NCI-H345 (cell line): ENCODE results near the gene PPM1E.
"Not testable (repeated sequence)": the region's sequence is repeated elsewhere in the genome, so short reads cannot be mapped to it uniquely, and the experiment has no call there.

ENCODE experiments used
- DNase-seq: peaks from one replicate; lab custom pipeline; 2025; lab: John Stamatoyannopoulos, UW

The PPM1E gene

DNA sequence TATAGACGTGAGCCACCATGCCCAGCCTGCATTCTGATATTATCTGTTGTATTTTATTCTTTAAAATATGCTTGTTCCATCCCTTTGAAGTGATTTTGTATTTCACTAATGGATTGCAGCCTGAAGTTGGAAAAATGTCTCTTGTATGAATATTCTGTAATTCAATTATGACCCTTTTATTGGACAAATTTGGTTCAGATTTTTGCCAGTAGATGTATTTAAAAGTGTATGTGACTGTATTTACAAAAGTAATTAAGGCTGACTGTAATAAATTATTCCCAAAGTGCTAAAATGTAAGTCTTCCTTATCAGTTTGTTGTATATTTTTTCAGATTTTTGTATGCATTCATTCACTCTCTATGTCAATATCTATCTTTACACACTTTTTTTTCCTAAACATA, 23.8 kb downstream of the PPM1E start:
- DNase-seq: no peak

DNA sequence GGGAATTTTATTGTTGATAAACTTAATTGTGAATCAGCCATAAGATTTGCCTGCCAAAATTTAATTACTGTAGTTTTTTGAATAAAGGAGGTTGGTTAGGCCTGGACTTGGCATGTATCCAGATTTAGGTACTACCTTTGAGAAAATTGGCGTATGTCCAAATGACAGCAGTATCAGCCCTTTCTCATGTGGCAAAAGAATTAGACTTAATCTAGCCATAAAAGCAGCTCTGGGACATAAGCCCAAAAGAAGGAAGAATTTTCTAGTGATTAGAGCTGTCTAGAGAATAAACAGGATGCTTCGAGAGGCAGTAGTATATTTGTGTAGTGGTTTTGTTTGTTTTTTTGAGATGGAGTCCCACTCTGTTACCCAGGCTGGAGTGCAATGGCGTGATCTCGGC, 27.7 kb downstream of the PPM1E start:
- peak; percentile 94 for DNase-seq

DNA sequence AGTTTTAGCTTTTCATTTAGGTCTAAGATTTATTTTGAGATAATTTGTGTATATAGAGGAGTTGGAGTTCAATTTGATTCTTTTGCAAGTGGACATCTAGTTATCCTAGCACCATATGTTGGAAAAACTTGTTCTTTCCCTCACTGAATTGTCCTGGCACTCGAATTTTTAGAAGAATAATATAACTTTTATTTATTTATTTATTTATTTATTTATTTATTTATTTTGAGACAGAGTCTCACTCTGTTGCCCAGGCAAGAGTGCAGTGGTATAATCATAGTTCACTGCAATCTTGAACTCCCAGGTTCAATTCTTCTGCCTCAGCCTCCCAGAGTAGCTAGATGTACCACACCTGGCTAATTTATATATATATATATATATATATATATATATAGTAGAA, 29.4 kb downstream of the PPM1E start:
- DNase-seq: no peak

DNA sequence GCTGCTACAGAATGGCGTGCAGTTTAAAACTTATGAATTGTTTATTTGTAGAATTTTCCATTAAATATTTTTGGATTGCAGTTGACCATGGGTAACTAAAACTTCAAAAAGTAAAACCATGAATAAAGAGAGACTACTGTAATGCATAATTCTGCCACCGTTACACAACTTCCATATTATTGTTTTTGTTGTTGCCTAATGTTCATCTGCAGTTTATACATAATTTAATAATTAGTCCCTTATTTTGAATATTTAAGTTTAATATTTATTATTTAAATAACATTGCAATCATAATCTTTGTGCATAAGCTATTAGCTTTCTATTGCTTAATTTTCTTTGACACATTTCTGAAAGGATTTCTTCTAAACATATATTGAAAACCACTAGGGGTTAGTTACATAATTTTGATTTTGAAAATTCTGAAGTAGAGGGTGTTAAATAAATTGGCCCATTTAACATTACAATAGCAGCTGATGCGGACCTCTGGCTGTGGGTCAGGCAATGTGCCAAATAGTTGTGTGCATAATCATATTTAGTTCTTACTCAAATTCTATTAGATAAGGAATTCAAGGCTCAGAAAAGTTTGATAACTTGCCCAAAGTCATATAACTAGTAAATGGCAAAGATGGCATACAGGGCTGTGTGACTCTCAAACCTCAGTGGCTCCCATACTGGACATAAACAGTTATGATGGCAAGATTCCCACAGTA, 31.1 kb downstream of the PPM1E start:
- DNase-seq: peak; percentile 20

DNA sequence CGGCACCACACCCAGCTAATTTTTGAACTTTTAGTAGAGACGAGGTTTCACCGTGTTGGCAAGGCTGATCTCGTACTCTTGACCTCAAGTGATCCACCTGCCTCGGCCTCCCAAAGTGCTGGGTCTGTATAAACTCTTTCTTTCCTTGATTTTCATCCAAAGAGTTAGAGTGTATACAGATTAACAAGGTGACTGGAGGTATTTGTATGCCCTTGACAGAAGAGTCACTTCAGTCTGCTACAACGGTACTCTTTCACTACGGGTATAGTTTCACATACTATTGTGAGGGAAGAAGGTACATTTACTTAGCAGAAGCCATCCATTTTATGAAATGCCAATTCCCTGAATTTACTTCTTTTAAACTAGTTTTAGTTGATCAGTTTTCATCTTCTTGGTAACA, 32.5 kb downstream of the PPM1E start:
- DNase-seq: peak; percentile 1

DNA sequence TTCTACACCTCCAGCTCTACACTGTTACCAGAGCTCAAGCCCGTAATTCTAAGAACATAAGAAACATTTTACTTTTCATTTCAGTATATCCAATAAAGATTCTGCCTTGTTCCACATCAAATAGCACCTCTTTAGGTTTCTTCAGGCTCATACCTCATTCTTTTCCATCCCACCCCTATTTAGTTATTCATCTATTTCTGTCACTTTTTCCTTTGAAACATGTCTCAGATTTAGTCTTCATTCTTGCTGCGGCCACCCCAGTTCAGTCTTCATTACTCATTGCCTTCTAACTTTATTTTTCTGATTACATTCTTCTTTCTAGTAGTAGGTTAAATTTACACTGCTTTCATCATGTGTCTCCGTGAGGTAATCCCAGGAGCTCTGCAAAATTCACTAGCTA, 33.5 kb downstream of the PPM1E start:
- no peak for DNase-seq

DNA sequence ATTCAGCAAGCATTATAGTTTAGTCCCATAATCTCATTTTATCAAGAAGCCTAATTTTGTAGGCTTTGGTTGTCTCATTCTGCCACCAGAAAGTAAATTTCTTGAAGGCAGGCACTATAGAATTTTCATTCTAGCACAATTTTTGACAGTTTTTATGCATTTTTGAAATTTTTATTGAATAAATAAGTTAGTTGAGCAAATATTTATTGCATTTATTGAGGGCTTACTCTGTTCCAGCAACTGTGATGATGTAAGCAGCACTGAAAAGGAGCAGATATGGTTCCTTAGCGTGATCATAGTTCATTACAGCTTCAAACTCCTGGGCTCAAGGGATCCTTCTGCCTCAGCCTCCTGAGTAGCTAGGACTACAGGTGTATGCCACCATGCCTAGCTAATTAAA, 34.2 kb downstream of the PPM1E start:
- no peak for DNase-seq

DNA sequence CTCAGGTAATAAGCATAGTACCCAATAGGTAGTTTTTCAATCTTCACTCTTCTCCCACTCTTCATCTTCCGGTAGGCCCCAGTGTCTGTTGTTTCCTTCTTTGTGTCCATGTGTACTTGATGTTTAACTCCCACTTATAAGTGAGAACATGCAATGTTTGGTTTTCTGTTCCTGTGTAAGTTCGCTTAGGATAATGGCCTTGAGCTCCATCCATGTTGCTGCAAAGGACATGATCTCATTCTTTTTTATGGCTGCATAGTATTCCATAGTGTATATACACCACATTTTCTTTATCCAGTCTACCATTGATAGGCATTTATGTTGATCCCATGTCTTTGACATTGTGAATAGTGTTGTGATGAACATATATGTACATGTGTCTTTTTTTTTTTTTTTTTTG, 38.9 kb downstream of the PPM1E start:
- DNase-seq: not testable (repeated sequence)

DNA sequence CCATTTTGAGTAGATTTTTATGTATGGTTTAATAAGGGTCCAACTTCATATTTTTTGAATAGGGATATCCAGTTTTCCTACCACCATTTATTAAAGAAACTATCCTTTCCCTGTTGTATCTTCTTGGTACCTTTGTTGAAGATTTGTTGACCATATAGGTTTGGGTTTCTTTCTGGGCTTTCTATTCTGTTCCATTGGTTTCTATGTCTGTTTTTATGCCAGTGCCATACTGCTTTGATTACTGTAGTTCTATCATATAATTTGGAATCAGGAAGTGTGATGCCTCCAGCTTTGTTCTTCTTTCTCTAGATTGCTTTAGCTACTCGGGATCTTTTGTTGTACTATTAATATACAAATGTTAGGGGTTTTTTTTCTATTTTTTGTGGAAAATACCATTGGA, 46.5 kb downstream of the PPM1E start:
- no peak for DNase-seq

DNA sequence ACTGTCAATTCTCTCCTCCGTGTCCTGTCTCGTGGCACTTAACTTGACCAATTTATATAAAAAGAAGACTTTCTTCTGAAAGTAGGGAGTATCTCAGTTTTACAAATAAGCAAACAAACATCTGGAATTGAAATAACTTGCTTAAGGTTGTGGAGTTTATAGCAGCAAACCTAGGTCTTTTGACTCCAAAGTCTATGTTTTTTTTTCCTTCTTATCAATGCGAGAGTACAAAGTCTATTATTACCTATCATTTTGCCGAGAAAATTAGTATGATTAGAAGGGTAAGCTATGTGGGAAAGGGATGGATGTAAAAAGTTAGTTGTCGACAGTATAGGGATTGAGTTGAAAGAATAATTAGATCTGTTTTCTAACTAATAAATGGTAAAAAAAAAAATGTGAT, 50.4 kb downstream of the PPM1E start:
- DNase-seq: no peak

DNA sequence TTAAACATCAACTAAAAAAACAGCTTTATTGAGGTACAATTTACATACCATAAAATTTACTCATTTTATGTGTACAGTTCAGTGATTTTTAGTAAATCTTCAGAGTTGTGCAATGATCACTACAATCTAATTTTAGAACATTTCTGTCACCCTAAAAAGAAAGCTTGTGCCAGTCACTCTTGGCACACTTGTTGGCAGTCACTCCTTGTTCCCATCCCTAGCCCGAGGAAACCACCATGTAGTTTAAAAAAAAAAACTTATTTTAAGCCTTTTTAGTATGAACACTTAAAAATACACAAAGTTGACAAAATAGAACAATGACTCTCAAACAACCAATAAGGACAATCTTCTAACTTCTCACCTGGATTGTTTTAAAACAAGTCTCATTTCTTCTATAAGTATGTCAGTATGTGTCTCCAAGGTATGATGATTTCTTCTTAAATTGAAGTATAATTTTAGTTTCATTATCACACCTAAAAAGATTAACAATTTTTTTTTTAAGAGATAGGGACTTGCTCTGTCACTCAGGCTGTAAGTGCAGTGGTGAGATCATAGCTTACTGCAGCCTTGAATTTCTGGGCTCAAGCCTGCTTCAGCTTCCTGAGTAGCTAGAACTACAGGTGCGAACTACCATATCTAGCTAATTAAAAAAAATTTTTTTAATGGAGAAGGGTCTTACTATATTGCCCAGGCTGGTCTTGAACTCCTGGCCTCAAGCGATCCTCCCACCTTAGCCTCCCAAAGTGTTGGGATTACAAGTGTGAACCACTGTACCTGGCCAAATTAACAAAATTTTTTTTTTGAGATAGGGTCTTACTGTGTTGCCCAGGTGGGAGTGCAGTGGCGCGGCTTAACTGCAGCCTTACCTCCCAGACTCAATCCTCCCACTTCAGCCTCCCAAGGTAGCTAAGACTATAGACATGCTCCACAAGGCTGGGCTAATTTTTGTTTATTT, 53.2 kb downstream of the PPM1E start:
- DNase-seq: no peak

DNA sequence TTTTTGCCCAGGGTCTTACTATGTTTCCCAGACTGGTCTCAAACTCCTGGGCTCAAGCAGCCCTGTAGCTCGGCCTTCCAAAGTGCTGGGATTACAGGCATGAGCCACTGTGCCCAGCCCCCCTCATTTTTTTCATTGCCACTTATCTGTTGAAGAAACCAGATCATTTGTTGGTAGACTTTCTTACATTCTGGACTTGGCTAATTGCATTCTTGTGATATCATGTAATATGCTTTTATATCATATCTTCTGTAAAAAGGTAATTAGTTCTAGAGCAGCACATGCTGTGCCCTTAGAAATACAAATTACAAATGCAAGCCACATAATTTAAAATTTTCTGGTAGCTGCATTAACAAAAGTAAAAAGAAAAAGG, 53.9 kb downstream of the PPM1E start:
- DNase-seq: no peak

DNA sequence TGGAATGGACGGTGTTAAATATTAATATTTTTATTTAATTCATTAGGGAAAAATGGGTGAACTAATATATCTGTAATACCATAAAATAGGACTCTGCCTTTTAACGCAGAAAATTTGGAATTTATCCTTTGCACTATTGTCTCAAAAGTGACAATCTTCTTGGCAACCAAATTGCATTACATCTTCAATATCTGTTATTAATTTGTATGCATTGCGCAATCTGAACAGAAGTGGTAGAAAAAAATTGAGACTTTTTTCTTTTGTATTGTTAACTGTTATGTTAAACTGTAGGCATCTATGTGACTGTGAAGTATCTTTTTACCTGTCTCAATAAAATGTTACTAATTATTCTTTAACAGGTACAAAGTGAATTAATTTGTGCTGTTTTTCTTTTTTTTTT, 55.6 kb downstream of the PPM1E start:
- DNase-seq: no peak

DNA sequence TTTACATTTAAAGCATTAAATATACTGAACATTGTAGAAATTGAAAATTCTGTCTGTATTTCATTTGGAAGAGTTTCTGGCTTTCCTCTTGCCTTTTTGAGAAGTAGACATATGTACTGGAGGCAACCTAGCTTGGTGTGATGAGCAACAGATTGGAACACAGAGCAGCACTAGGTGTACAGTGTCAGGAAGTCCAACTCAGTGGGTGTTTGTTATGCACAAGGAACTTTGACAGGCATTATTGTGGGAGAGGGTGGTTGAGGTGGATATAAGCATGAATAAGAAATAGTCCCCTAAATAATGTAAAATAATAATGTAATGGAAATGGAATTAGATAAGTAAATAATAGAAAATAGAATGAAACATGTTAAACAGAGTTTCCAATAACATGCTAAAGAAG, 58.1 kb downstream of the PPM1E start:
- DNase-seq: no peak

DNA sequence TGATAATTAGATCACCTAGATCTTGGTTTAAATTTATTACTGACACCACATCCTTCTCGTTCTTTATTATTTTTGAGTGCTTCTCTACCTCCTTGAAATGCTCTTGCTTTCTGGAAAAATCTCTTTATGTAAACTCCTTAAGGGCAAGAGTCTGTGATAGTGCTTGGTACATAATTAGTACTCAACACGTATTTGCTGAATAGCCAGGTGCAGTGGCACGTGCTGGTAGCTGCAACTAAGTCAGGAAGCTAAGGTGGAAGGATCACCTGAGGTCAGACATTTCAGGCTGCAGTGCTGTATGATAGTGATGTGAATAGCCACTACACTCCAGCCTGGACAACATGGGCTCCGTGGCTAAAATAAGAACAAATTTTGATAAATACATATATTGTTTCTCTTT, 63.0 kb downstream of the PPM1E start:
- DNase-seq: no peak

DNA sequence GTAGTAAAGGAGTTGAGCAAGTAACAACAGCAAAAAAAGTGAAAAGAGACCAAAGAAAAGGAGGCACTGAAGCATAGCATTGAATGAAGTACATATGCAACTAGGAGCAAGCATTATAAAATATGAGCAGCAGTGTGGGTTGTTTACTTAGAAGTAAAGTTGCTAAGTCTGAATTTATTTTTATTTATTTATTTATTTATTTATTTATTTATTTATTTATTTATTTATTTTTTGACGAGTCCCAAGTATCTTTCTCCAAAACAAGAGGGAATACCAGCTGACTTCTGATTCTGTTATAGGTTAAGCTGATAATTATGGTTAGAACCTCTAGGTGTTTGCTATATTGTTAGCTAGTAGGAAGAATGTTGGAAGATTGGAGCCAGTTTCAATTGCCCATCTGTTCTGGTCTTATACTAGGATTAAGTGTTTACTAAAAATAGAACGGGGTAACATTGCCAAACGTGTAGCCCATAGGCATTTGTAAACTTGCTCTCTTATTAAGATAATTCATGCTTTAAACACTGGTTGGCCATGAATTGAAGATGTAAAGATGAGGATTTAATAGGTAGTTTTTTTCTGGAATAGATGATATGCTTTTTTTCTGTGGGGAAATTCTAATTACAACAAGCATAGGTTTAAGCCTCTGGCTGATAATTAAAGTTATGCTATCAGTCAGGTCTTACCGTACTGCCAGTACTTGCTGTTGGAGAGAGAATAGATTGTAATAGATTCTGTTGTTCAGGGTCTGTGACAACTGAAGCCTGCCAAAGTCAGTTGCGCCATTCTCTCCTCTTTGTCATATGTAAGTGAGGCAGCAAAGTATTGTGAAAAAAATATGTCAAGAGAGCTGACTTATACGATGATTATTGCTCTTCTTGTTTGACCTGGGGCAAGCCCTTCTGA, 66.7 kb downstream of the PPM1E start:
- peak; percentile 72 for DNase-seq

DNA sequence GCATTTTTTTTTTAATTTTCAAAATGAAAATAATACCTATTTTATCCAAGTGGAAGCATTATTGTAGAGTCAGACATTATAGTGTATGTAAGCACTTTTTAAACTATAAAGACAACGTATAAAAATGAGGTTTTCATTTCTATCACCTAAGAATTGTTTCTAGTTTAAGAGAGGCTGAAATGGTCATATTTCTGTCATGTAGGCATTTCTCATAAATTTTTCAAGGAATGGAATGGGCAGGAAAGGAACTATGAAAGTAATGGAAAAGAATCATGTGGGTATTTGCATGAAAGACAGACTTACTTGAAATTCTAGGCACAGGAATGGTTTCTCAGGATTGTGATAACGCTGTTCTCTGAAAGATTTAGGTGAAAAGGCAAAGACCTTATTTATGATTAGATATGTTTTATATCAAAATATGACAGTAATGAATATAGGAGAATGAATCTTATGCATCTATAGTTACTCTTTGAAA, 67.4 kb downstream of the PPM1E start:
- DNase-seq: no peak

DNA sequence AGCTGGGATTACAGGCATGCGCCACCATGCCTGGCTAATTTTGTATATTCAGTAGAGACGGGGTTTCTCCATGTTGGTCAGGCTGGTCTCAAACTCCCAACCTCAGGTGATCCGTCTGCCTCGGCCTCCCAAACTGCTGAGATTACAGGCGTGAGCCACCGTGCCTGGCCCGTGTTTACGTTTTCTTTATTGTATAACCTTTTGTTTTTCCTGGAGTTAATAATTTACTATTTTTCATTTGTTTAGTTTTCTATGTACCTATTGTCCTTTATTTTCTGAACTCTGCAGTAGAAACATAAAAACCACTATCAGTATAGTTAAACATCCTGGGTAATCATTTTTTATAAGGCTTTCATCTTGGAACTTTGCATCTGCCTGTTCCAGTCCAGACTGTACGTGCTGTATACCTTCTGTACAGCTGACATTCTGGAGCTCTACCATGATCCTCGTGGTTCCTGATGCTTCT, 73.6 kb downstream of the PPM1E start:
- DNase-seq: no peak

DNA sequence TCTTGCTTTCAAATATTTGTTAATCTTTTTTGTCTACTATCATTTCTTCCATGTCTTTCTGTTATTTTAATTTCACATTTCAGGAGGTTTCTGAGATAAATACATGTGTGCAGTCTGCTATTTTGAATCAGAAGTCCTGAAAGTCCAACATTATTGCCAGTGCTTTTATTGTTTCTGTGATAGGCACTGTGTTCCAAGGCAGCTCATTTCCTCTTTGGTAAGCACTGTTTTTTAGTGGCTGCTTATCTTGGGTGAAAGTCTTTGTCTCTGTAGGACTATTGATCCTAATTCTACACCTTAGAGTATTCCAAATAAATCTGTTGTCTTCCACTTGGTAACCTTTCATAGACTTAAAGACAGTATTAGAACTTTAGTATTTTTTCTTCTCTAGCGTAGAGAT, 76.1 kb downstream of the PPM1E start:
- DNase-seq: no peak

DNA sequence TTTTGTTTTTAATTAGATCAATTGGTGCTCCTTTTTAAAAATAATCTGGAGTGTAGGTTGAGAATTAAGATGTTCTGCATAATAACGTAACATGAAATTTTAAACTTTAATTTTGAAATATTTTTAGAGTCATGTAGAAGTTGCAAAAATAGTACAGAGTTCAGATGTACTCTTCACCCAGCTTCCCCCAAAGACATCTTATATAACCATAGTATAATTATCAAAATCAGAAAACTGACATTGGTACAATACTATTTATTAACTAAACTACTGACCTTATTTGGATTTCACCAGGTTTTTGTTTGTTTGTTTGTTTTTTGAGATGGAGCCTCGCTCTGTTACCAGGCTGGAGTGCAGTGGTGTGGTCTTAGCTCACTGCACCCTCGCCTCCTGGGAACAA, 76.9 kb downstream of the PPM1E start:
- no peak for DNase-seq

DNA sequence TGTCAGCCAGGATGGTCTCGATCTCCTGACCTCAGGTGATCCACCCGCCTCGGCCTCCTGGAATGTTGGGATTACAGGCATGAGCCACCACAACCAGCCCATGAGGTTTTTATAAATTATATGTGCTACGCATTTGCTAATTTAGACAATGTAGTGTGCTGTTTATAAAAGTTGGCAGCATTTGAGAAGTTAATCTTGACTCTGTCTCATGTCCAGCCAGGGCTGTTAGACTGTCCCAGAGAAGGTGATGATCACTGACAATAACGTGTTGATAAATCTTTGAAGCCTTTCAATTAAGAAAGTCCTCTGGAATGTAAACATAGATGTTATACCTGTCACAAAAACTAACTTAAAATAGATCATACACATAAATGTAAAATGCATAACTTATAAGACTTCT, 82.0 kb downstream of the PPM1E start:
- no peak for DNase-seq
